Measurements from ENCODE around the gene LAMA5.

DNA sequence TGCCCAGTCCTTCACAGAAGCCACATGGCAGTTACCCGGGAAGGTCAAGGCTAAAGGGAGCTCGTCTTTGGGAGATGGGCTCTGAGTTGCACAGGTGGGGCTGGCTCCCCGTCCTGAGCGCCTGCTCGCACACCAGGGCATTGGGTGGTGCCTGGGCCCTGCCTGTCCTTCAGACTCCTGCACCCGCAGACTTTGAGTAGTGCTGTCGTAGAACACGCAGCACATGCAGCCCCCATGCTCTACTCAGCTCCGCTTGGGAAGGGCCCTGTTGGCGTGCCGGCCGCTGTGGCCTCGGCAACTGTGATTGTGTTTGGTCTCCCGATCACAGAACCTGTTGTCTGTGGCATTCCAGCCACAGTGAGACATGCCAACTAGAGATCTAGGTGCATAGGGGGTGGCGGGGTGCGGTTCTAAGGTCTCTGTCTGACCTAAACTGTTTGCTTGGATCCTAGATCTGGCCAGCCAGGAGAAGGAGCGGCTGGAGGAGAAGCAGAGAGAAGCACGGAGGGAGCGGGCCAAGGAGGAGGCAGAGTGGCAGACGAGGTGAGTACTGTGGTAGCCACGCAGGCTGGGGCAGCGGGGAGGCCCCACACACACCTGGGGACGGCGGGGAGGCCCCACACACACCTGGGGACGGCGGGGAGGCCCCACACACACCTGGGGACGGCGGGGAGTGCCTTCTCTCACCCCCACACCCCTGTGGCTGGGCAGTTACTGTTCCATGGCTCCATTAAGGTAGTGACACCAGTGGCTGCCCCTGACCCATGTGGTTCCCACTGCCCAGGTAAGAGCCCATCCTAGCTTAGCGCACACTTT, 75.7 kb downstream of the LAMA5 start:
- TF ChIP-seq, protein P1, sequence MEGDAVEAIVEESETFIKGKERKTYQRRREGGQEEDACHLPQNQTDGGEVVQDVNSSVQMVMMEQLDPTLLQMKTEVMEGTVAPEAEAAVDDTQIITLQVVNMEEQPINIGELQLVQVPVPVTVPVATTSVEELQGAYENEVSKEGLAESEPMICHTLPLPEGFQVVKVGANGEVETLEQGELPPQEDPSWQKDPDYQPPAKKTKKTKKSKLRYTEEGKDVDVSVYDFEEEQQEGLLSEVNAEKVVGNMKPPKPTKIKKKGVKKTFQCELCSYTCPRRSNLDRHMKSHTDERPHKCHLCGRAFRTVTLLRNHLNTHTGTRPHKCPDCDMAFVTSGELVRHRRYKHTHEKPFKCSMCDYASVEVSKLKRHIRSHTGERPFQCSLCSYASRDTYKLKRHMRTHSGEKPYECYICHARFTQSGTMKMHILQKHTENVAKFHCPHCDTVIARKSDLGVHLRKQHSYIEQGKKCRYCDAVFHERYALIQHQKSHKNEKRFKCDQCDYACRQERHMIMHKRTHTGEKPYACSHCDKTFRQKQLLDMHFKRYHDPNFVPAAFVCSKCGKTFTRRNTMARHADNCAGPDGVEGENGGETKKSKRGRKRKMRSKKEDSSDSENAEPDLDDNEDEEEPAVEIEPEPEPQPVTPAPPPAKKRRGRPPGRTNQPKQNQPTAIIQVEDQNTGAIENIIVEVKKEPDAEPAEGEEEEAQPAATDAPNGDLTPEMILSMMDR (IDR thresholded peaks at IDR 0.05): no peak
- no peak for TF ChIP-seq POLR2A (IDR thresholded peaks at IDR 0.05)

Data from lower leg skin (tissue), 3 donors.